Prostate gland (tissue), 2 donors: ENCODE results near the gene EIF4G3. TPM values are rescaled to one million over a fixed set of nuclear protein-coding genes. Genes with fewer than 3 reads are reported as not detected.

ENCODE experiments used
- DNase-seq: peaks from one replicate; pipeline ENCODE4 v3.0.0-alpha.2; 2019; ENCODE audit warnings: low spot score
- H3K27ac ChIP-seq, 2 donors: fragments of 200-600 bp; sonication (generic); 2 replicates each; pipeline ENCODE4 v1.5.1; 2017 to 2019
- H3K27me3 ChIP-seq: fragments of 200-600 bp; sonication (generic); replicated peaks from 2 replicates; pipeline ENCODE4 v1.5.1; 2019; ENCODE audit not compliant: insufficient read depth
- H3K36me3 ChIP-seq, 2 donors: fragments of 200-600 bp; sonication (generic); 1 replicate in 1 of 2; 2 replicates in 1 of 2; pipeline versions ENCODE4 v1.5.1 to v1.8.1; 2017 to 2019
- H3K4me1 ChIP-seq: fragments of 200-600 bp; sonication (generic); replicated peaks from 2 replicates; pipeline ENCODE4 v1.5.1; 2019
- H3K4me3 ChIP-seq, 2 donors: fragments of 200-600 bp; sonication (generic); 2 replicates each; pipeline ENCODE4 v1.5.1; 2017 to 2019
- H3K9me3 ChIP-seq: fragments of 200-600 bp; sonication (generic); 2 replicates; pipeline ENCODE4 v1.5.1; 2017
- CTCF ChIP-seq, 4 experiments: fragments of 200-600 bp in 2 of 4; fragments of 450-650 bp in 2 of 4; sonication (generic) in 2 of 4; IDR thresholded peaks; 1 replicate in 3 of 4; 2 replicates in 1 of 4; pipeline ENCODE4 v1.5.1; 2016 to 2019; ENCODE audit warnings: antibody characterized with exemption in 4 of 4, mild to moderate bottlenecking in 2 of 4, moderate library complexity in 2 of 4
- POLR2A ChIP-seq: fragments of 450-650 bp; IDR thresholded peaks from one replicate; pipeline ENCODE4 v1.6.1; 2016; ENCODE audit warnings: antibody characterized with exemption, mild to moderate bottlenecking
- POLR2AphosphoS5 ChIP-seq: sonication (generic); formaldehyde crosslinking; IDR thresholded peaks from one replicate; pipeline ENCODE4 v1.6.1; 2017; ENCODE audit warnings: antibody characterized with exemption
- WGBS: methylation state at CpG from one replicate; pipeline ENCODE4 v1.1.5; 2018; 5-methylcytosine and 5-hydroxymethylcytosine counted together
- intact Hi-C: fragments of 100-400 bp; cut with DNase I; formaldehyde crosslinking; loops from one replicate; pipeline ENCODE4 v1.14.2; 2022
- total RNA-seq, 2 donors: library from RNA; depleted of rRNA; stranded (reverse); fragments of >200 nt; gene quantifications; one replicate each; pipeline ENCODE4 v1.1.0, GENCODE V29; 2016

EIF4G3 gene
- total RNA-seq, 2 donors from 2014 or later, result 28.3 to 81.1 TPM

- Histone ChIP-seq H3K9me3 (no peaks in the 10 kb centered on the region), H3K4me3 (no peak overlapping the region), H3K27ac (no peak overlapping the region), H3K27me3 (no peaks in the 10 kb centered on the region), H3K4me1 (no peaks in the 10 kb centered on the region), H3K36me3 (no peaks in the 10 kb centered on the region)
- intact Hi-C loops, result no loop called here
- TF ChIP-seq POLR2AphosphoS5 (no peak), POLR2A (no peak), CTCF (IDR thresholded peaks at IDR 0.05) (no peak)
- WGBS, result 54% methylated on average over 3 of the region's 3 CpGs
- no peak for DNase-seq
These were observed 292.9 kb downstream of the EIF4G3 start for GRCh38 chr1:20883766-20884165.

- no peak for TF ChIP-seq POLR2AphosphoS5
- TF ChIP-seq CTCF (IDR thresholded peaks at IDR 0.05), result no peak
- no peak for TF ChIP-seq POLR2A
- WGBS, result 97% methylated on average over 5 of the region's 5 CpGs
- H3K27ac ChIP-seq, result no peak overlapping the region
- H3K36me3 ChIP-seq, result no peaks in the 10 kb centered on the region
- H3K9me3 ChIP-seq, result no peaks in the 10 kb centered on the region
- H3K4me1 ChIP-seq, result no peaks in the 10 kb centered on the region
- no peak for DNase-seq
- intact Hi-C loops, result no loop called here
- no peaks in the 10 kb centered on the region for H3K27me3 ChIP-seq
- H3K4me3 ChIP-seq, result no peak overlapping the region
These were observed 293.9 kb downstream of the EIF4G3 start for GRCh38 chr1:20882837-20883236.

- Histone ChIP-seq H3K27me3 (no peaks in the 10 kb centered on the region), H3K9me3 (no peaks in the 10 kb centered on the region), H3K36me3 (no peaks in the 10 kb centered on the region), H3K4me3 (no peak overlapping the region), H3K4me1 (no peaks in the 10 kb centered on the region), H3K27ac (no peak overlapping the region)
- TF ChIP-seq POLR2A, result no peak
- no peak for TF ChIP-seq POLR2AphosphoS5
- no peak for TF ChIP-seq CTCF (IDR thresholded peaks at IDR 0.05)
- DNase-seq, result no peak
- WGBS, result 98% methylated on average over 7 of the region's 7 CpGs
- intact Hi-C loops, result no loop called here
These were observed 297.9 kb downstream of the EIF4G3 start for GRCh38 chr1:20878799-20879198.

GRCh38 chr1:20875198-20875973 is 301.3 kb downstream of the EIF4G3 start:
- DNase-seq, result no peak
- H3K4me3 ChIP-seq, result no peak overlapping the region
- no peaks in the 10 kb centered on the region for H3K36me3 ChIP-seq
- TF ChIP-seq CTCF (IDR thresholded peaks at IDR 0.05) (no peak), POLR2A (no peak), POLR2AphosphoS5 (no peak)
- no peak overlapping the region for H3K27ac ChIP-seq
- H3K4me1 ChIP-seq, result no peaks in the 10 kb centered on the region
- intact Hi-C loops, result no loop called here
- WGBS, result 75% methylated on average over 4 of the region's 4 CpGs
- no peaks in the 10 kb centered on the region for H3K27me3 ChIP-seq
- H3K9me3 ChIP-seq, result no peaks in the 10 kb centered on the region

GRCh38 chr1:20873311-20873710 is 303.4 kb downstream of the EIF4G3 start:
- Histone ChIP-seq H3K4me1 (no peaks in the 10 kb centered on the region), H3K27me3 (no peaks in the 10 kb centered on the region), H3K9me3 (no peaks in the 10 kb centered on the region), H3K36me3 (no peaks in the 10 kb centered on the region), H3K27ac (no peak overlapping the region), H3K4me3 (no peak overlapping the region)
- WGBS, result 82% methylated on average over 3 of the region's 3 CpGs
- intact Hi-C loops, result no loop called here
- TF ChIP-seq POLR2AphosphoS5, result no peak
- TF ChIP-seq POLR2A, result no peak
- TF ChIP-seq CTCF (IDR thresholded peaks at IDR 0.05), result no peak
- DNase-seq, result no peak
